Measurements from ENCODE around the gene PRDX5. TPM values are rescaled to one million over a fixed set of nuclear protein-coding genes. Genes with fewer than 3 reads are reported as not detected.
A peak's percentile ranks its signal among the peaks of the same experiment; 100 is the strongest.
"Not testable (repeated sequence)": the region's sequence is repeated elsewhere in the genome, so short reads cannot be mapped to it uniquely, and the experiment has no call there.

PRDX5 gene
- total RNA-seq, 4 donors from 2014 or later = 152 to 381 (median 265) TPM

DNA sequence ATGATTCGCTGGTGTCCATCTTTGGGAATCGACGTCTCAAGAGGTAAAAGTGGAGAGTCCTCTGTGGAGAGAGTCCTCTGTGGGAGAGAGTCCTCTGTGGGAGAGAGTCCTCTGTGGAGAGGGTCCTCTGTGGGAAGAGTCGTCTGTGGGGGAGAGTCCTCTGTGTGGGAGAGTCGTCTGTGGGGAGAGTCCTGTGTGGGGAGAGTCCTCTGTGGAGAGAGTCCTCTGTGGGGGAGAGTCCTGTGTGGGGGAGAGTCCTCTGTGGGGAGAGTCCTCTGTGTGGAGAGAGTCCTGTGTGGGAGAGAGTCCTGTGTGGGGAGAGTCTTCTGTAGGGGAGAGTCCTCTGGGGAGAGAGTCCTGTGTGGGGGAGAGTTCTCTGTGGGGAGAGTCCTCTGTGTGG lies 3.1 kb downstream of the PRDX5 start:
- intact Hi-C loops (cut with DNase I; ENCODE audit: low total_unique reads) (no loop called here), in situ Hi-C loops (cut with MboI; ENCODE audit: low pct_ligation_motif_present in 1 of 4, low pct_unique_long_range_greater_than_20kb in 1 of 4, low sequenced_read_pairs in 3 of 4) (no loop called here)
- TF ChIP-seq, protein P1, sequence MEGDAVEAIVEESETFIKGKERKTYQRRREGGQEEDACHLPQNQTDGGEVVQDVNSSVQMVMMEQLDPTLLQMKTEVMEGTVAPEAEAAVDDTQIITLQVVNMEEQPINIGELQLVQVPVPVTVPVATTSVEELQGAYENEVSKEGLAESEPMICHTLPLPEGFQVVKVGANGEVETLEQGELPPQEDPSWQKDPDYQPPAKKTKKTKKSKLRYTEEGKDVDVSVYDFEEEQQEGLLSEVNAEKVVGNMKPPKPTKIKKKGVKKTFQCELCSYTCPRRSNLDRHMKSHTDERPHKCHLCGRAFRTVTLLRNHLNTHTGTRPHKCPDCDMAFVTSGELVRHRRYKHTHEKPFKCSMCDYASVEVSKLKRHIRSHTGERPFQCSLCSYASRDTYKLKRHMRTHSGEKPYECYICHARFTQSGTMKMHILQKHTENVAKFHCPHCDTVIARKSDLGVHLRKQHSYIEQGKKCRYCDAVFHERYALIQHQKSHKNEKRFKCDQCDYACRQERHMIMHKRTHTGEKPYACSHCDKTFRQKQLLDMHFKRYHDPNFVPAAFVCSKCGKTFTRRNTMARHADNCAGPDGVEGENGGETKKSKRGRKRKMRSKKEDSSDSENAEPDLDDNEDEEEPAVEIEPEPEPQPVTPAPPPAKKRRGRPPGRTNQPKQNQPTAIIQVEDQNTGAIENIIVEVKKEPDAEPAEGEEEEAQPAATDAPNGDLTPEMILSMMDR (IDR thresholded peaks at IDR 0.05) = no peak
- TF ChIP-seq POLR2AphosphoS5 (IDR thresholded peaks at IDR 0.05) = no peak
- no peak for TF ChIP-seq POLR2A (IDR thresholded peaks at IDR 0.05)
- TF ChIP-seq EP300 (IDR thresholded peaks at IDR 0.05; ENCODE audit: low read depth) = no peak
- Histone ChIP-seq H3K27ac (peak overlapping the region; percentile 95 to 99 (median 96)), H3K4me3 (no peak overlapping the region), H3K27me3 (no peaks in the 10 kb centered on the region), H3K4me1 (peaks cover 3 to 49% (median 40%) of the 10 kb centered on the region in 4 donors), H3K9me3 (no peaks in the 10 kb centered on the region), H3K36me3 (no peaks in the 10 kb centered on the region)
- WGBS, 2 donors (ENCODE audit: low coverage in 1 of 2) = 47% methylated on average over 5 of the region's 5 CpGs; no CpG with 5 or more reads in 1 of the 2 donors
- DNase-seq = no peak

DNA sequence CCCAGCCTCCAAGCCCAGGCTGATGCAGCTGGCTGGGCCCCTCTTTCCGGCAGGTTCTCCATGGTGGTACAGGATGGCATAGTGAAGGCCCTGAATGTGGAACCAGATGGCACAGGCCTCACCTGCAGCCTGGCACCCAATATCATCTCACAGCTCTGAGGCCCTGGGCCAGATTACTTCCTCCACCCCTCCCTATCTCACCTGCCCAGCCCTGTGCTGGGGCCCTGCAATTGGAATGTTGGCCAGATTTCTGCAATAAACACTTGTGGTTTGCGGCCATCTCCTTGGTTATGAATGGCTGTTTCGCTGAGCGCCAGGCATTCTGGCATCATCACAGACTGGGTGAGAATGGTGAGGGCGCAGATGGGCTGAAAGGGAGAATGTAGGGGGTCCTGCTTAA lies 3.6 kb downstream of the PRDX5 start:
- in situ Hi-C loops (cut with MboI; ENCODE audit: low pct_ligation_motif_present in 1 of 4, low pct_unique_long_range_greater_than_20kb in 1 of 4, low sequenced_read_pairs in 3 of 4) = no loop called here
- peak overlapping the region; percentile 95 to 99 (median 96) for H3K27ac ChIP-seq
- H3K4me1 ChIP-seq = peaks cover 0 to 44% (median 35%) of the 10 kb centered on the region in 4 donors
- H3K27me3 ChIP-seq = no peaks in the 10 kb centered on the region
- peak; percentile 23 to 80 (median 64) for TF ChIP-seq POLR2AphosphoS5 (IDR thresholded peaks at IDR 0.05)
- TF ChIP-seq, protein P1 (IDR thresholded peaks at IDR 0.05) = no peak
- peak; percentile 76 for TF ChIP-seq POLR2A (IDR thresholded peaks at IDR 0.05)
- no peak for TF ChIP-seq EP300 (IDR thresholded peaks at IDR 0.05; ENCODE audit: low read depth)
- intact Hi-C loops (cut with DNase I; ENCODE audit: low total_unique reads) = no loop called here
- DNase-seq = peak; percentile 85
- no peaks in the 10 kb centered on the region for H3K9me3 ChIP-seq
- H3K36me3 ChIP-seq = no peaks in the 10 kb centered on the region
- WGBS, 2 donors (ENCODE audit: low coverage in 1 of 2) = 64% methylated on average over 5 of the region's 5 CpGs; no CpG with 5 or more reads in 1 of the 2 donors
- no peak overlapping the region for H3K4me3 ChIP-seq

DNA sequence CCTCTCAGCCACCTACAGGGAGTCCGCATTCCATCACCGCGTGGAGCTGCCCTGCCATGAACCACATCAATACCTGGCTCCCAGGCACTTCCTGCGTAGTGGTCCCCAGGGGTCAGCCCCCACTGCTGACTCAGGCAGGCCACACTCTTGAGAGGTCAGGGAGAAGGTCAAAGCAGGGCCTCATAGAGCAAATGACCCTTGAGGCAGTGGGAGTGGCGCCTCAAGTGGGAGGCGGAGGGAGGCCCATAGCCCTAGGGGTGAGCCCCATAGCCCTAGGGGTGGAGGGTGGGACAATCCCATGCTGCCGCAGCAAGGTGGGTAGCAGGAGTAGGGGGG lies 5.0 kb downstream of the PRDX5 start:
- in situ Hi-C loops (cut with MboI; ENCODE audit: low pct_ligation_motif_present in 1 of 4, low pct_unique_long_range_greater_than_20kb in 1 of 4, low sequenced_read_pairs in 3 of 4) = no loop called here

DNA sequence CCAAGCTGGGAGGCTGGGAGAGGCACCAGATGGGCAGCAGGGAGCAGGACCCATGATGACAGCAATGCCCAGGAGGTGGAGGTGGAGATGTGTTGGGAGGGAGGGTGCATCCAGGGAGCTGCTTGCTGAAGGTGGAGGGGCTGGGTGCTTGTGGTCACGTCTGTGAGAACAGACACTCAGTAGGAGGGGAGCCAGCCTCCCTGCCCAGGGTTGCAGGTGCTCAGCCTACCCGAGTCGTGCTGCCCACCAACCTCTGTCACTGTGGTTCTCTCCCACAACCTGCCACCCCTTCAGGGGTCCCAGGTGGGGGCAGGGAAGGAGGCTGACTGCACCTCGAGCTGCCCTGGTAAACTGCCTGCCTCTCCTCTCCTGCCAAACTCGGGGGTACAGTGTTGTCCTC lies 5.5 kb downstream of the PRDX5 start:
- TF ChIP-seq POLR2A (IDR thresholded peaks at IDR 0.05) (no peak), POLR2AphosphoS5 (IDR thresholded peaks at IDR 0.05) (no peak), EP300 (IDR thresholded peaks at IDR 0.05; ENCODE audit: low read depth) (no peak)
- TF ChIP-seq, protein P1 (IDR thresholded peaks at IDR 0.05) = no peak

More for the DNA sequence above, 5.0 kb downstream of the PRDX5 start:
- intact Hi-C loops (cut with DNase I; ENCODE audit: low total_unique reads) = no loop called here
- Histone ChIP-seq H3K36me3 (no peaks in the 10 kb centered on the region), H3K27me3 (no peaks in the 10 kb centered on the region), H3K4me1 (peaks cover 0 to 43% (median 37%) of the 10 kb centered on the region in 4 donors), H3K27ac (peak overlapping the region in 2 of 4 donors; percentile 95 to 99), H3K4me3 (no peak overlapping the region), H3K9me3 (no peaks in the 10 kb centered on the region)
- no peak for DNase-seq
- no peak for TF ChIP-seq POLR2AphosphoS5 (IDR thresholded peaks at IDR 0.05)
- no peak for TF ChIP-seq EP300 (IDR thresholded peaks at IDR 0.05; ENCODE audit: low read depth)
- no peak for TF ChIP-seq POLR2A (IDR thresholded peaks at IDR 0.05)
- TF ChIP-seq, protein P1 (IDR thresholded peaks at IDR 0.05) = no peak
- WGBS, 2 donors (ENCODE audit: low coverage in 1 of 2) = 50 to 74% methylated on average over 1 to 7 of the region's 7 CpGs

DNA sequence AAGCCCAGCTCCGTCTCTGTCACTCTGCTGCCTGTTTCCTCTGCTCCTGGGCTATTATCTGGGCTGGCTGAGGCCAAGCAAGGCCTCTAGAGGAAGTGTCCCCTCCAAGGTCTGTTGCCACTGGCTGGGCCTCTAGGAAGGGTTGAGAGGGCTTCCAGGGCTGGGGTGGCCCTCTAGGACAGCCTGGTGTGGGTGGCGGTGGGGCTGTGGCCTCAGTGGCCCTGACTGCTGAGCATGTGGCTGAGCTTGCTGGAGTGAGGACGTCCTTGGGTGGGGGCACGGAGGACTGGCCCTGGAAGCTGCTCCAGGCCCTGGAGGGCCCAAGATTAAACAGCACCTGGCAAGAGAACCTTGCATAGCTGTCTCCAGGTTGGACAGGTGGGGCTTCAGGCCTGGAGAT lies 6.1 kb downstream of the PRDX5 start:
- H3K27ac ChIP-seq; H3K27me3 ChIP-seq; in situ Hi-C loops (cut with MboI; ENCODE audit: low pct_ligation_motif_present in 1 of 4, low pct_unique_long_range_greater_than_20kb in 1 of 4, low sequenced_read_pairs in 3 of 4); H3K4me3 ChIP-seq; H3K36me3 ChIP-seq; H3K9me3 ChIP-seq; DNase-seq; intact Hi-C loops (cut with DNase I; ENCODE audit: low total_unique reads): not testable (repeated sequence)
- H3K4me1 ChIP-seq = peaks cover 0 to 43% (median 39%) of the 10 kb centered on the region in 4 donors
- WGBS, 2 donors (ENCODE audit: low coverage in 1 of 2) = 77% methylated on average over 4 of the region's 4 CpGs; no CpG with 5 or more reads in 1 of the 2 donors

More for the DNA sequence above, 5.5 kb downstream of the PRDX5 start:
- no peak for DNase-seq
- WGBS, 2 donors (ENCODE audit: low coverage in 1 of 2) = 40% methylated on average over 5 of the region's 5 CpGs; no CpG with 5 or more reads in 1 of the 2 donors
- Histone ChIP-seq H3K27me3 (no peaks in the 10 kb centered on the region), H3K4me1 (peaks cover 0 to 43% (median 40%) of the 10 kb centered on the region in 4 donors), H3K27ac (no peak overlapping the region), H3K36me3 (no peaks in the 10 kb centered on the region), H3K9me3 (no peaks in the 10 kb centered on the region), H3K4me3 (no peak overlapping the region)
- intact Hi-C loops (cut with DNase I; ENCODE audit: low total_unique reads) = no loop called here
- in situ Hi-C loops (cut with MboI; ENCODE audit: low pct_ligation_motif_present in 1 of 4, low pct_unique_long_range_greater_than_20kb in 1 of 4, low sequenced_read_pairs in 3 of 4) = no loop called here

All from transverse colon (tissue), 4 donors.